IgD-negative memory B cell (primary cell): ENCODE data around the gene PSG2. TPM values are rescaled to one million over a fixed set of nuclear protein-coding genes. Genes with fewer than 3 reads are reported as not detected.
A peak's percentile ranks its signal among the peaks of the same experiment; 100 is the strongest.
"Not testable (repeated sequence)": the region's sequence is repeated elsewhere in the genome, so short reads cannot be mapped to it uniquely, and the experiment has no call there.

ENCODE experiments used
- H3K27ac Mint-ChIP-seq, 3 donors: one replicate each; pipeline ENCODE4 v1.8.0; 2020 to 2022; ENCODE audit warnings: mild to moderate bottlenecking in 3 of 3, mixed read lengths in 3 of 3, moderate library complexity in 1 of 3
- H3K27me3 Mint-ChIP-seq: one replicate; pipeline ENCODE4 v1.8.0; 2021; ENCODE audit warnings: mixed read lengths
- H3K36me3 Mint-ChIP-seq: one replicate; pipeline ENCODE4 v1.8.0; 2020; ENCODE audit warnings: mild to moderate bottlenecking, mixed read lengths
- H3K4me1 Mint-ChIP-seq, 3 donors: one replicate each; pipeline ENCODE4 v1.8.0; 2020 to 2022; ENCODE audit warnings: mixed read lengths in 3 of 3, mild to moderate bottlenecking in 1 of 3
- H3K4me3 Mint-ChIP-seq, 4 donors: one replicate each; pipeline ENCODE4 v1.8.0; 2020 to 2022; ENCODE audit warnings: mild to moderate bottlenecking in 4 of 4, mixed read lengths in 4 of 4, moderate library complexity in 3 of 4
- H3K9me3 Mint-ChIP-seq, 3 donors: one replicate each; pipeline ENCODE4 v1.8.0; 2020 to 2021; ENCODE audit warnings: mixed read lengths in 3 of 3, mild to moderate bottlenecking in 1 of 3
- polyA plus RNA-seq: library from polyadenylated mRNA; unstranded; fragments of 300-500 nt; fragmentation: Illumina TruSeq; gene quantifications from one replicate; pipeline ENCODE4 v1.2.3, GENCODE V29; 2021

Gene PSG2
- polyA plus RNA-seq, 1 donor from 2014 or later = not detected

DNA sequence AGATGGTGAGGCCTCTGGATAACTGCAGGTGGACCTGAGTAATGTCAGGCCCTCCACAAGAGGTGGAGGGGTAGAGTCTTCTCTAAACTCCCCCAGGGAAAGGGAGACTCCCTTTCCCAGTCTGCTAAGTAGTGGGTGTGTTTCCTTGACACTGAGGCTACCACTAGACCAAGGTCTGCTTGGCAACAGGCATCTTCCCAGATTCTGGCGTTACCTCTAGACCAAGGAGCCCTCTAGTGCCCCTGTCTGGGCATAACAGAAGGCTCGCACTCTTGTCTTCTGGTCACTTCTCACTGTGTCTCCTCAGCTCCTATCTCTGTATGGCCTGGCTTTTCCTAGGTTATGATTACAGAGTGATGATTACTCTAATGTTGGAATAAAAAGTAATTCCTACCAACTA is 50.9 kb downstream of the PSG2 start:
- not testable (repeated sequence) for H3K27me3 Mint-ChIP-seq, H3K36me3 Mint-ChIP-seq, H3K4me3 Mint-ChIP-seq, H3K27ac Mint-ChIP-seq, H3K4me1 Mint-ChIP-seq, H3K9me3 Mint-ChIP-seq

DNA sequence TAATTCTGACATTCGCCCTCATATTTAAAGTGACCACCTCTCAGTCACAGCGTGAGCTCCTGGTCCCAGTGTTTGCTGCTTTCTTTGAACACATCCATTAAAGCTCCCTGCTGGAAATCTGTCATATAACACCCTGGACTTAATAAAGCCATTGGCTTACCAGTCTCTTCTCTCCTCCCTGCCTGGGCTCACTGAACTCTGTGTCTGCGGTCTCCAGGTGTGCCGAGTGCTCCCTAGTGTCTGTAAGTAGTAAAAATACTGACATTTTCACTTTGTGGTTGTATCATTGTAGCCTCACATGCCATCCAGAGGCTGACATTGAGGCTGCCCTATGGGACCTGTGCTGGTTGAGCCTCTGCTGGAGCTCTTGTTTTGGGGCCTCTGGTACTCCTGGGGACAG is 53.6 kb downstream of the PSG2 start:
- peak overlapping the region in 1 of 4 donors; percentile 55 for H3K4me3 Mint-ChIP-seq
- peaks cover 6% of the 10 kb centered on the region for H3K27me3 Mint-ChIP-seq
- H3K9me3 Mint-ChIP-seq = peaks cover 0 to 2% (median 1%) of the 10 kb centered on the region in 3 donors
- no peaks in the 10 kb centered on the region for H3K36me3 Mint-ChIP-seq
- H3K4me1 Mint-ChIP-seq = no peaks in the 10 kb centered on the region
- H3K27ac Mint-ChIP-seq = peak overlapping the region in 1 of 3 donors; percentile 24

DNA sequence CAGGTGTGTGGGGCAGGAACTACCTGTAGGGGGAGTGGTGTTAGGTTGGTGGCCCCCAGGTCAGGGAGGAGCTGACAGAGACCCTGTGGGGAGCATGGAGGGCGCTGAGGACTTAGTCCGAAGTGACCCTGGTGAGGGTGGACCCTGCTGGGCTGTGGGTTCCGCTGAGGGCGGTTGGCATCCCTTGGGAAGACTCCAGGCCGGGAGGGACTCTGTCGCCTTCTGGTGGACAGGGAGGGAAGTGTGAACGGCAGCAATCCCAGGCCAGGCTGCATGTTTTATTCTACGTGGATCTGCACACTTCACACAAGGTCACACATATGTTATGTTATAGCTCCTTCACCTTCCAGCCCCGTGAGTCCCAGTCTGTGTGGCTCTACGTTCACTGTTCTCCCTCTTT is 54.5 kb downstream of the PSG2 start:
- H3K9me3 Mint-ChIP-seq, H3K4me1 Mint-ChIP-seq, H3K4me3 Mint-ChIP-seq, H3K36me3 Mint-ChIP-seq, H3K27me3 Mint-ChIP-seq: not testable (repeated sequence)
- peak overlapping the region in 1 of 3 donors; percentile 38 for H3K27ac Mint-ChIP-seq

DNA sequence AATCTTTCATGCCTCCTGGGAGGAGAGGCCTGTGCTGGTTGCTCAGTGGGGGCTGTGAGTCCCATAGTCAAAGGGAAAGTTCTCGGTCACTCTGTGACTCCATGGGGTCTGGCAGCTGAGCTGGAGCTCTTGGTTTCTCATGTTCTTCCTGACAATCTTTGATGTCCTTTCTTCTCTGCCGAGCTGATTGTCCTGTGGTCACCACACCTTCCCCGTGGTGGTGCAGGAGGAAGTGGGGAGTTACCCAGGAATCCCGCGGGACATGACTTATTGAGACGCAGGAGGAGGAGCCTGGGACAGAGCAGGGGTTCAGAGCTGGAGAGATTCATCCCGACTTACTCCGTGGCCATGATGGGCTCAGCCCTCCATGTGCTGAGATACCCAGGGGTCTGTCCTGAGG is 55.4 kb downstream of the PSG2 start:
- not testable (repeated sequence) for H3K27me3 Mint-ChIP-seq, H3K4me1 Mint-ChIP-seq, H3K4me3 Mint-ChIP-seq, H3K36me3 Mint-ChIP-seq, H3K27ac Mint-ChIP-seq, H3K9me3 Mint-ChIP-seq

DNA sequence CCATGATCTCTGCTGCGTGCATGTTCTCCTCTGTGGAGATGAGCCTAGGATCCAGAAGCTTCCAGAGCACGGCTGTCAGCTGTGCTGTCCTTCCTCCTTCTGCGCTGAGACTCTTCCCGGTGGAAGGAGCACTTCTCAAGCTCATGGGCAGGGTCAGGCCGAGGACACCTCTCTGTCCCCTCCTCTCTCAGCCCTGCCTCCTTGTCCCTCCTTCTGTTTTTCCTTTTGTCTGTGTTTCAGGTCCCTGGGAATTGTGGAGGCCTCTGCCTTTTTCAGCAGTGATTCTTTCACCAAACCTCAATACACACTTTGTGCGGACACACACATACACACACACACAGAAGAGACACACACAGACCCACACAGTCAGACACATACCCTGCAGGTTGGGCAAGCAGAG is 56.1 kb downstream of the PSG2 start, which contains the start of gene PSG11:
PSG11 (minus strand) TSS at position 101 of the 400 bp plus-strand sequence; CDS start at position 4, 97 bp downstream.
- not testable (repeated sequence) for H3K27ac Mint-ChIP-seq, H3K9me3 Mint-ChIP-seq, H3K36me3 Mint-ChIP-seq, H3K4me3 Mint-ChIP-seq, H3K27me3 Mint-ChIP-seq, H3K4me1 Mint-ChIP-seq

DNA sequence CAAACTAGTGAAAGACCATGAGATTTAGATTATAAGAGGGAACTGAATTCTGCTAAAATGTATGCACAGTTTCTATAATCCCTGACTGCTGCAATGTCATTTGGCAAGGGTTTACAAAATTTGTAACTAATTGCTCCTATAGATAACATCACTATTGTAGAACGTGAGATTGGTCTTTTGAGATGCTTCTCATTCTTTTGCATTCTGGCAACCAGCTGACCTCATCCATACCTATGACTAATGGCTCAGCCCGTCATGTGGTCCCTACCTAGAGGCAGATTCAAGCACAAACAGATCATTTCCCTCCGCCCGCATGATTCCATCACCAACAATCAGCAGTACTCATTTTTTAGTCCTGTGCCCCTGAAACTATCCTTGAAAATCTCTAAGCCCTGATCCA is 60.4 kb downstream of the PSG2 start:
- not testable (repeated sequence) for H3K36me3 Mint-ChIP-seq, H3K27ac Mint-ChIP-seq, H3K27me3 Mint-ChIP-seq, H3K4me1 Mint-ChIP-seq, H3K4me3 Mint-ChIP-seq, H3K9me3 Mint-ChIP-seq

DNA sequence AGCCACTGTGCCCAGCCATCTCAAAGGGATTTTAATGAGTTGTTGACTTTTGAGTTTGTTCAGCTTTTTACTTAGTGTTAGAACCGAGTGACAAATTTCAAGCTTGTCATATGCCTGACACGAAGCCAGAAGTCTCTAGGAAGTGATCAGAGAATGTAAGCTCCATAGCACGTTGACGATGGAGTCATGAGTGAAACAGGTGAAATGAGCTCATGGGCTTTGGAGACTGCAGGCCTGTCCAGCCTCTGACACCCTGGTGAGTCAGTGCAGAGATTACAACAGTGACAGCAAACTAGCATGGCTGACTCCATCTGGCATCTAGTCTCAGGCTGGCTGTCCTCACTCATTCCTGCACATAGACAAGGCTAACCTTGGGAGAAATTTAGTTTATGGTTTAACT is 60.9 kb downstream of the PSG2 start:
- not testable (repeated sequence) for H3K27me3 Mint-ChIP-seq, H3K36me3 Mint-ChIP-seq, H3K27ac Mint-ChIP-seq, H3K9me3 Mint-ChIP-seq, H3K4me1 Mint-ChIP-seq, H3K4me3 Mint-ChIP-seq

DNA sequence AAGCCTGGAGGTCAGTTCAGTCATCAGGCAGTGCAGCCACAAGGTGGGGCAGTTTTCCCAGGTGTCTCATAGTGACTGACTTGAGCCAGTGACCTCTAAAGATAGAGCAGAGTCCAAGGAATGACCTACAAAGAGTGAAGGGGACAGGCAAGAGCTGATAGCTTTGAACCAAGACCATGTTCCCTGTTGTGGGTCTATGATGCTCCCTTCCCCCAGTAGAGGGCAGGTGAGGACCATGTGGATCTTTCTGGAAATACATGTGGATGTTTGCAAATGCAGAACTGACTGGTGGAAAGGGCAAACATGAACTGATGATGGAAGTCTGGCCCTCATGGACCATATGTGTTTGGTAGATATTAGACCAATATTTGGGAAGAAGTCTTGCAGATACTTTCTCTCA is 62.9 kb downstream of the PSG2 start:
- H3K27ac Mint-ChIP-seq, H3K4me1 Mint-ChIP-seq, H3K9me3 Mint-ChIP-seq: not testable (repeated sequence)

More for the DNA sequence above, 62.9 kb downstream of the PSG2 start:
- not testable (repeated sequence) for H3K27me3 Mint-ChIP-seq, H3K4me3 Mint-ChIP-seq, H3K36me3 Mint-ChIP-seq

Other genes with a start within 250 kb of the PSG2 start
- gene PSG1, start 203.0 kb downstream of the PSG2 start, polyA plus RNA-seq = not detected
- not detected for gene PSG6, start 164.8 kb downstream of the PSG2 start, polyA plus RNA-seq
- gene PSG7, start 145.5 kb downstream of the PSG2 start, polyA plus RNA-seq = not detected
- gene PSG11, start 56.2 kb downstream of the PSG2 start, polyA plus RNA-seq = not detected
- not detected for gene PSG5, start 103.8 kb upstream of the PSG2 start, polyA plus RNA-seq
- not detected for gene PSG4, start 122.9 kb upstream of the PSG2 start, polyA plus RNA-seq
- not detected for gene PSG9, start 186.8 kb upstream of the PSG2 start, polyA plus RNA-seq